K562 (cell line): ENCODE data around the gene NASP. TPM values are rescaled to one million over a fixed set of nuclear protein-coding genes. Genes with fewer than 3 reads are reported as not detected.

Experiments
- ATAC-seq: fragments of 200-7000 bp; cut with Tn5 transposase; 3 replicates; pipeline ENCODE4 v1.9.1; 2020; ENCODE audit warnings: moderate library complexity
- BruUV-seq: library from RNA; stranded (reverse); fragments of 400-500 nt; replicated peaks from 2 replicates; lab custom pipeline; 2021; lab: Mats Ljungman, UMichigan
- CTCF ChIA-PET: fragments of 300-600 bp; formaldehyde crosslinking; extraction: SDS; loops from one replicate; lab custom pipeline; 2021; ENCODE audit warnings: low intra/inter-chr PET ratio; lab: Yijun Ruan, JAX
- POLR2A ChIA-PET: fragments of 300-600, 350-650 bp; sonication (Branson Sonifier 250); formaldehyde crosslinking; extraction: SDS; loops from one replicate; lab custom pipeline; 2021; ENCODE audit warnings: antibody characterized with exemption, inconsistent platforms; lab: Yijun Ruan, JAX
- DNase-seq, 4 experiments: peaks; one replicate each; pipeline versions ENCODE4 v3.0.0 to v3.0.0-alpha.2; 2011 to 2018; ENCODE audit warnings: low spot score in 3 of 4, mixed read lengths in 3 of 4; ENCODE audit errors: extremely low read depth in 1 of 4
- FAIRE-seq: peaks from 2 replicates; lab custom pipeline; 2011; peaks lifted over from hg19 to GRCh38; lab: Jason Lieb, UNC
- H2AFZ ChIP-seq: 2 replicates; pipeline ENCODE4 v1.6.0; 2011; ENCODE audit warnings: low read depth, low read length, control low read depth, inconsistent platforms
- H3K27ac ChIP-seq: fragments of 200-600 bp; 3 replicates; pipeline ENCODE4 v1.8.0; 2011; ENCODE audit warnings: low read depth, mild to moderate bottlenecking, control low read depth, inconsistent platforms, low read length, moderate library complexity, mixed read lengths; ENCODE audit errors: extremely low read depth
- H3K27me3 ChIP-seq, 2 experiments: fragments of 300-600 bp in 1 of 2; 2 replicates in 1 of 2; 3 replicates in 1 of 2; pipeline versions ENCODE4 v1.6.0 to v1.8.0; 2011; ENCODE audit warnings: inconsistent platforms in 2 of 2, low read length in 2 of 2, mild to moderate bottlenecking in 1 of 2, mixed read lengths in 1 of 2, moderate library complexity in 1 of 2; ENCODE audit not compliant: control insufficient read depth in 2 of 2, insufficient read depth in 2 of 2
- H3K36me3 ChIP-seq: fragments of 300-600 bp; 3 replicates; pipeline ENCODE4 v1.8.0; 2011; ENCODE audit warnings: mild to moderate bottlenecking, low read length, inconsistent platforms; ENCODE audit not compliant: control insufficient read depth, insufficient read depth
- H3K4me1 ChIP-seq, 2 experiments: fragments of 200-600 bp in 1 of 2; replicated peaks in 1 of 2; 2 replicates in 1 of 2; 3 replicates in 1 of 2; pipeline versions ENCODE4 v1.5.1 to v1.8.0; 2011; ENCODE audit warnings: inconsistent platforms in 2 of 2, low read length in 2 of 2, mild to moderate bottlenecking in 1 of 2, mixed read lengths in 1 of 2, moderate library complexity in 1 of 2; ENCODE audit not compliant: control insufficient read depth in 2 of 2, insufficient read depth in 2 of 2
- H3K4me2 ChIP-seq: 2 replicates; pipeline ENCODE4 v1.6.1; 2011; ENCODE audit warnings: low read length, control low read depth, inconsistent platforms, mixed read lengths; ENCODE audit not compliant: insufficient read depth
- H3K4me3 ChIP-seq: fragments of 200-600 bp; sonication (generic), shearing (Covaris generic); 2 replicates; pipeline ENCODE4 v1.5.1; 2016; ENCODE audit warnings: control low read depth, inconsistent platforms
- H3K79me2 ChIP-seq: fragments of 200-600 bp; 3 replicates; pipeline ENCODE4 v1.8.0; 2011; ENCODE audit warnings: low read length, inconsistent platforms; ENCODE audit not compliant: control insufficient read depth, insufficient read depth
- H3K9ac ChIP-seq, 2 experiments: 2 replicates each; pipeline versions ENCODE4 v1.6.0 to v1.6.1; 2011; ENCODE audit warnings: low read depth in 2 of 2, low read length in 2 of 2, control low read depth in 1 of 2, inconsistent platforms in 1 of 2, mild to moderate bottlenecking in 1 of 2, mixed read lengths in 1 of 2; ENCODE audit not compliant: insufficient read depth in 1 of 2
- H3K9me1 ChIP-seq: one replicate; pipeline ENCODE4 v1.6.0; 2011; ENCODE audit warnings: inconsistent platforms, mild to moderate bottlenecking, low read length, moderate library complexity; ENCODE audit not compliant: control insufficient read depth, insufficient read depth
- H3K9me3 ChIP-seq: replicated peaks from 2 replicates; pipeline ENCODE4 v1.5.1; 2011; ENCODE audit warnings: low read depth, low read length, inconsistent platforms; ENCODE audit not compliant: control insufficient read depth, insufficient read depth
- H4K20me1 ChIP-seq: replicated peaks from 2 replicates; pipeline ENCODE4 v1.6.1; 2011; ENCODE audit warnings: low read length, inconsistent platforms, mixed read lengths; ENCODE audit not compliant: control insufficient read depth, insufficient read depth
- BCL6 ChIP-seq: fragments of 250-450 bp; sonication (Bioruptor Pico); IDR thresholded peaks from 2 replicates; pipeline ENCODE4 v1.4.0; 2020
- CEBPG ChIP-seq, 3 experiments: fragments of 200-800 bp in 1 of 3; sonication (Bioruptor generic) in 1 of 3; sonication (generic) in 1 of 3; formaldehyde crosslinking in 1 of 3; IDR thresholded peaks in 2 of 3; conservative IDR thresholded peaks in 1 of 3; 2 replicates each; pipeline versions ENCODE4 v1.6.1 to v1.8.0; 2016 to 2022; ENCODE audit warnings: missing compliant biosample characterization in 2 of 3, missing genetic modification characterization in 2 of 3, mild to moderate bottlenecking in 1 of 3, missing genetic modification reagents in 1 of 3
- CREB1 ChIP-seq, 2 experiments: sonication (generic) in 1 of 2; formaldehyde crosslinking in 1 of 2; IDR thresholded peaks; 2 replicates each; pipeline versions ENCODE4 v1.6.1 to v1.8.0; 2012 to 2022; ENCODE audit warnings: inconsistent platforms in 1 of 2, mild to moderate bottlenecking in 1 of 2, missing genetic modification reagents in 1 of 2, moderate library complexity in 1 of 2
- GTF2E2 ChIP-seq: fragments of 200-800 bp; sonication (Bioruptor generic); IDR thresholded peaks from 2 replicates; pipeline ENCODE4 v1.6.1; 2016; ENCODE audit warnings: missing genetic modification characterization, missing compliant biosample characterization
- HDAC2 ChIP-seq: fragments of 450-650 bp; IDR thresholded peaks from 2 replicates; pipeline ENCODE4 v1.6.1; 2016; ENCODE audit warnings: mild to moderate bottlenecking
- IRF2 ChIP-seq: sonication (generic); formaldehyde crosslinking; IDR thresholded peaks from 2 replicates; pipeline ENCODE4 v1.8.1; 2022; ENCODE audit warnings: mild to moderate bottlenecking, missing genetic modification reagents
- KDM1A ChIP-seq, 2 experiments: fragments of 450-650 bp; IDR thresholded peaks; 2 replicates each; pipeline ENCODE4 v1.6.1; 2016; ENCODE audit warnings: mild to moderate bottlenecking in 2 of 2
- NUFIP1 ChIP-seq: fragments of 450-650 bp; IDR thresholded peaks from 2 replicates; pipeline ENCODE4 v1.6.1; 2018; ENCODE audit not compliant: partially characterized antibody
- RBFOX2 ChIP-seq: fragments of 200-400 bp; formaldehyde crosslinking; IDR thresholded peaks from 2 replicates; pipeline ENCODE4 v1.6.1; 2017; ENCODE audit warnings: low read depth, mild to moderate bottlenecking, low read length, moderate library complexity
- RFX7 ChIP-seq: fragments of 250-450 bp; sonication (Bioruptor Pico); IDR thresholded peaks from 2 replicates; pipeline ENCODE4 v1.5.1; 2021; ENCODE audit warnings: mild to moderate bottlenecking
- TEAD2 ChIP-seq: fragments of 450-650 bp; IDR thresholded peaks from 2 replicates; pipeline ENCODE4 v1.6.1; 2016; ENCODE audit warnings: missing genetic modification characterization, control low read depth, missing compliant biosample characterization
- U2AF2 ChIP-seq: fragments of 200-400 bp; formaldehyde crosslinking; optimal IDR thresholded peaks from 2 replicates; pipeline ENCODE3; 2017; ENCODE audit warnings: low read depth, mild to moderate bottlenecking, low read length
- ZBTB7A ChIP-seq: IDR thresholded peaks from 2 replicates; pipeline ENCODE4 v1.6.1; 2011; ENCODE audit warnings: low read depth, mild to moderate bottlenecking, low read length, moderate library complexity, borderline replicate concordance; ENCODE audit not compliant: control insufficient read depth
- ZBTB8A ChIP-seq: fragments of 450-650 bp; IDR thresholded peaks from 2 replicates; pipeline ENCODE4 v1.6.1; 2018; ENCODE audit warnings: mild to moderate bottlenecking, moderate library complexity; ENCODE audit not compliant: partially characterized antibody
- ZNF24 ChIP-seq: fragments of 450-650 bp; IDR thresholded peaks from 2 replicates; pipeline ENCODE4 v1.6.1; 2016
- ZSCAN32 ChIP-seq: fragments of 450-650 bp; formaldehyde crosslinking; IDR thresholded peaks from 2 replicates; pipeline ENCODE4 v1.4.0; 2020; ENCODE audit warnings: mild to moderate bottlenecking, moderate library complexity
- WGBS: fragments of 100-300 bp; shearing (Covaris generic); methylation state at CpG from one replicate; pipeline ENCODE4 v1.1.6; 2016; ENCODE audit warnings: low coverage, mixed read lengths; ENCODE audit not compliant: insufficient coverage; ENCODE audit errors: missing lambda C conversion rate; 5-methylcytosine and 5-hydroxymethylcytosine counted together
- in situ Hi-C: fragments of 300-500 bp; cut with MboI; formaldehyde crosslinking; loops from 4 replicates; pipeline ENCODE4 v1.15.0; 2018; ENCODE audit warnings: inconsistent platforms, mixed read lengths
- intact Hi-C: fragments of 100-400 bp; cut with micrococcal nuclease; formaldehyde crosslinking; loops from 2 replicates; pipeline ENCODE4 v1.14.2; 2022
- polyA plus RNA-seq, 8 experiments: library from polyadenylated mRNA; depleted of rRNA in 4 of 8; stranded (reverse) in 5 of 8; unstranded in 3 of 8; fragments of >200 nt; fragmentation: Nextera tagmentation in 2 of 8; fragmentation: Illumina TruSeq in 1 of 8; extraction: Ambion mirVana in 2 of 8; extraction: Trizol in 1 of 8; gene quantifications; 2 replicates each; pipeline versions ENCODE4 v1.2.1 to v1.2.3, GENCODE V29; 2011 to 2014; ENCODE audit warnings: inconsistent platforms in 1 of 8, missing spikeins in 1 of 8
- total RNA-seq, 7 experiments: library from RNA; depleted of rRNA in 6 of 7; stranded (reverse); fragments of >200 nt in 6 of 7; fragmentation: Illumina TruSeq in 2 of 7; extraction: Trizol in 2 of 7; gene quantifications; 2 replicates each; pipeline versions ENCODE4 v1.2.1 to v1.2.3, GENCODE V29; 2011 to 2021; ENCODE audit warnings: low replicate concordance in 1 of 7
- TF ChIP-seq, protein P1 (sequence below): fragments of 150-350 bp; conservative IDR thresholded peaks from 2 replicates; pipeline ENCODE4 v1.6.1; 2014; ENCODE audit warnings: low read length
- TF ChIP-seq, protein P2 (sequence below), 2 experiments: IDR thresholded peaks; 2 replicates each; pipeline ENCODE4 v1.6.1; 2011; ENCODE audit warnings: borderline replicate concordance in 1 of 2, control low read depth in 1 of 2, low read depth in 1 of 2, low read length in 1 of 2, mild to moderate bottlenecking in 1 of 2, mixed read lengths in 1 of 2, moderate library complexity in 1 of 2; ENCODE audit not compliant: insufficient read depth in 1 of 2, insufficient read length in 1 of 2, poor library complexity in 1 of 2, severe bottlenecking in 1 of 2; ENCODE audit errors: extremely low read depth in 1 of 2

NASP gene
- total and polyA plus RNA-seq, 9 of the 15 experiments (the other 6 are each of a cell fraction or from before 2014, with no cell fraction given) = 199 to 578 (median 419) TPM

DNA sequence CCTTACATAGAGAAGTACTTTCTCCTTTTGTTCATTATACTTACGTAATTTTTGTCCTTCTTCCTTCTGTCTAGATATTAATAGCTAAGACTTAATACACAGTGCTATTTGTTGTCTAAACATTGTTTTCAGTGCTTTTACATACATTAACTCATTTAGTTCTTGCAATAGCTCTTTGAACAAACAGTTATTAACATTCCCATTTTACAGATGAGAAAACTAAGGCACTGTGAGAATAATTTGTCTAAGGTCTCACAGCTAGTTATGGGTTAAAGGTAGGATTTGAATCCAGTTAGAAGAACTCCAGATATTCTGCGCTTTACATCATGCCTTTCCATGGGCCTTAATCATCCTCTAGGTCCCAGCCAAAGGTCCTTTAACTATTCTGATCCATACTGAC is 20.4 kb downstream of the NASP start:
- no peak for ATAC-seq
- Histone ChIP-seq H3K4me2 (no peak overlapping the region), H4K20me1 (no peaks in the 10 kb centered on the region), H3K27me3 (no peaks in the 10 kb centered on the region), H3K9me1 (no peaks in the 10 kb centered on the region), H3K79me2 (peaks cover 78% of the 10 kb centered on the region), H3K4me1 (no peaks in the 10 kb centered on the region; a peak in 1 of 5 replicates), H2AFZ (no peak overlapping the region), H3K9me3 (no peaks in the 10 kb centered on the region), H3K4me3 (no peak overlapping the region), H3K9ac (no peak overlapping the region), H3K36me3 (peaks cover 94% of the 10 kb centered on the region), H3K27ac (no peak overlapping the region)
- BruUV-seq = no TSS peak
- no peak for DNase-seq
- 100% methylated on average over 2 of the region's 2 CpGs for WGBS
- no peak for FAIRE-seq
- in situ Hi-C loops = no loop called here
- ChIA-PET POLR2A (interaction anchor here (0.7 to 8.4 kb wide), 6 partner anchors 8 to 82 kb away, joined by 4 to 70 read pairs (median 8); partner anchors contain the start of gene NASP), CTCF (no interaction called here)
- intact Hi-C loops = no loop called here
- TF ChIP-seq ZBTB8A (no peak), IRF2 (CRISPR knock-in tag) (no peak), ZBTB7A (no peak), NUFIP1 (no peak), ZNF24 (no peak), ZSCAN32 (no peak), TEAD2 (tag) (no peak), RFX7 (no peak), BCL6 (no peak), CEBPG (CRISPR knock-in tag; IDR thresholded peaks at IDR 0.05) (no peak), CEBPG (tag; conservative IDR thresholded peaks at IDR 0.05 in 1 of 2, IDR thresholded peaks at IDR 0.05 in 1 of 2) (no peak), KDM1A (IDR thresholded peaks at IDR 0.05) (0 out of 4 replicates have a peak, but pooled peaks of 1 of the 2 experiments have one; percentile 12), U2AF2 (no peak), RBFOX2 (no peak), CREB1 (IDR thresholded peaks at IDR 0.05) (no peak), CREB1 (CRISPR knock-in tag; IDR thresholded peaks at IDR 0.05) (no peak), HDAC2 (0 out of 2 replicates have a peak, but pooled peaks have one; percentile 29), GTF2E2 (no peak)
- TF ChIP-seq, protein P1, sequence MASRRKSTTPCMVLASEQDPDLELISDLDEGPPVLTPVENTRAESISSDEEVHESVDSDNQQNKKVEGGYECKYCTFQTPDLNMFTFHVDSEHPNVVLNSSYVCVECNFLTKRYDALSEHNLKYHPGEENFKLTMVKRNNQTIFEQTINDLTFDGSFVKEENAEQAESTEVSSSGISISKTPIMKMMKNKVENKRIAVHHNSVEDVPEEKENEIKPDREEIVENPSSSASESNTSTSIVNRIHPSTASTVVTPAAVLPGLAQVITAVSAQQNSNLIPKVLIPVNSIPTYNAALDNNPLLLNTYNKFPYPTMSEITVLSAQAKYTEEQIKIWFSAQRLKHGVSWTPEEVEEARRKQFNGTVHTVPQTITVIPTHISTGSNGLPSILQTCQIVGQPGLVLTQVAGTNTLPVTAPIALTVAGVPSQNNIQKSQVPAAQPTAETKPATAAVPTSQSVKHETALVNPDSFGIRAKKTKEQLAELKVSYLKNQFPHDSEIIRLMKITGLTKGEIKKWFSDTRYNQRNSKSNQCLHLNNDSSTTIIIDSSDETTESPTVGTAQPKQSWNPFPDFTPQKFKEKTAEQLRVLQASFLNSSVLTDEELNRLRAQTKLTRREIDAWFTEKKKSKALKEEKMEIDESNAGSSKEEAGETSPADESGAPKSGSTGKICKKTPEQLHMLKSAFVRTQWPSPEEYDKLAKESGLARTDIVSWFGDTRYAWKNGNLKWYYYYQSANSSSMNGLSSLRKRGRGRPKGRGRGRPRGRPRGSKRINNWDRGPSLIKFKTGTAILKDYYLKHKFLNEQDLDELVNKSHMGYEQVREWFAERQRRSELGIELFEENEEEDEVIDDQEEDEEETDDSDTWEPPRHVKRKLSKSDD = no peak
- TF ChIP-seq, protein P2, sequence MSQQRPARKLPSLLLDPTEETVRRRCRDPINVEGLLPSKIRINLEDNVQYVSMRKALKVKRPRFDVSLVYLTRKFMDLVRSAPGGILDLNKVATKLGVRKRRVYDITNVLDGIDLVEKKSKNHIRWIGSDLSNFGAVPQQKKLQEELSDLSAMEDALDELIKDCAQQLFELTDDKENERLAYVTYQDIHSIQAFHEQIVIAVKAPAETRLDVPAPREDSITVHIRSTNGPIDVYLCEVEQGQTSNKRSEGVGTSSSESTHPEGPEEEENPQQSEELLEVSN (IDR thresholded peaks at IDR 0.05; ENCODE audit: borderline replicate concordance in 1 of 2, extremely low read depth in 1 of 2, insufficient read depth in 1 of 2, insufficient read length in 1 of 2, low read depth in 1 of 2, low read length in 1 of 2, poor library complexity in 1 of 2, severe bottlenecking in 1 of 2) = no peak
